KMS-11 (cell line): ENCODE results near the gene PLXNA1.

Experiments
- H2AFZ ChIP-seq: fragments of 200-600 bp; sonication (generic); 2 replicates; pipeline ENCODE4 v1.6.1; 2016; ENCODE audit warnings: antibody characterized with exemption, mixed run types, low read depth
- H3K27ac ChIP-seq: fragments of 200-600 bp; sonication (generic); 2 replicates; pipeline ENCODE4 v1.6.1; 2016; ENCODE audit warnings: mild to moderate bottlenecking, mixed run types
- H3K27me3 ChIP-seq: fragments of 200-600 bp; sonication (generic); 2 replicates; pipeline ENCODE4 v1.6.1; 2017; ENCODE audit warnings: mild to moderate bottlenecking, low read depth, mixed run types, moderate library complexity; ENCODE audit not compliant: insufficient read depth
- H3K36me3 ChIP-seq: fragments of 200-600 bp; sonication (generic); 2 replicates; pipeline ENCODE4 v1.6.1; 2017; ENCODE audit warnings: mild to moderate bottlenecking, mixed run types; ENCODE audit not compliant: insufficient read depth
- H3K4me1 ChIP-seq: fragments of 200-600 bp; sonication (generic); 2 replicates; pipeline ENCODE4 v1.6.1; 2016; ENCODE audit warnings: mild to moderate bottlenecking, low read depth, mixed run types; ENCODE audit not compliant: poor library complexity, severe bottlenecking
- H3K4me2 ChIP-seq: fragments of 200-600 bp; sonication (generic); 2 replicates; pipeline ENCODE4 v1.7.0; 2016; ENCODE audit warnings: mild to moderate bottlenecking, mixed run types
- H3K4me3 ChIP-seq: fragments of 200-600 bp; sonication (generic); IDR thresholded peaks from 2 replicates; pipeline ENCODE4 v1.6.1; 2017; ENCODE audit warnings: low read depth, low read length, mixed read lengths; ENCODE audit not compliant: insufficient read depth
- H3K79me2 ChIP-seq: fragments of 200-600 bp; sonication (generic); 2 replicates; pipeline ENCODE4 v1.6.1; 2016; ENCODE audit warnings: low read depth, mixed run types; ENCODE audit not compliant: insufficient read depth
- H3K9ac ChIP-seq: fragments of 200-600 bp; sonication (generic); 2 replicates; pipeline ENCODE4 v1.6.1; 2016; ENCODE audit warnings: mild to moderate bottlenecking, mixed run types
- H4K20me1 ChIP-seq: fragments of 200-600 bp; sonication (generic); 2 replicates; pipeline ENCODE4 v1.6.1; 2016; ENCODE audit warnings: mild to moderate bottlenecking, mixed run types; ENCODE audit not compliant: insufficient read depth
- TF ChIP-seq, protein P1 (sequence below): fragments of 200-600 bp; sonication (generic); conservative IDR thresholded peaks from 2 replicates; pipeline ENCODE4 v1.6.1; 2017; ENCODE audit warnings: low read depth, mild to moderate bottlenecking, antibody characterized with exemption, low read length, moderate library complexity, mixed read lengths

PLXNA1 gene

DNA sequence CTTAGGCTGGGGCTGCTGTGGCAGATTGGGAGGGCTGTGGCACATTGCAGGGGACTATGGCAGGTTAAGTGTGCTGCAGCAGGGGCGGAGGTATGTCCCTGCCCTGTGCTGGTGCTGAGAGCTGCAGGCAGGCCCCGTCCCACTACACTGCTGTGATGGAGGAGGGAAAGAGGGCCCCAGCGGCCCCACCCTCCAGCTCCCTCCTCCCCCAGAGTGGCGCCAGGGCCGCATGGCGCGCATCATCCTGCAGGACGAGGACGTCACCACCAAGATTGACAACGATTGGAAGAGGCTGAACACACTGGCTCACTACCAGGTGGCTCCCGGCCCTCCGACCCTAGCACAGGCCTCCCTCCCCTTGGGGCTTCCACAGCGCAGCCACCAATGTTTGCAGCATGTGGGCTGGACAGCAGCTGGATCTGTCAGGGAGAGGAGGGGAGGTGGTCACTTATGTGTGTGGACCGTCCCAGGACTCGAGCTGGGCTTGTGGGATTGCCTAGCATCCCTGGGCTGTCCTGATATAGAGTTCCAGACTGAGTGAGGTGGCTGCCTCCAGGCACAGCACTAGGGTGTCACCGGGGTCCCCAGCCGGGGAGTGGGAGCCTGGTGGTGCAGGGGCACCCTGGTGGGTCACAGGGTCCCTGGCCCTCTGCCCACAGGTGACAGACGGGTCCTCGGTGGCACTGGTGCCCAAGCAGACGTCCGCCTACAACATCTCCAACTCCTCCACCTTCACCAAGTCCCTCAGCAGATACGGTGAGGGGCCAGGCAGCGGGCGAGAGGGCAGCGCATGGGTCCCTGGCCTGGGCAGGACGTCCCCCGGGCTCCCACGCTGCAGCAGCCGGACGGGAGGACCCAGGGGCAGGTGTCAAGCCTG is 46.1 kb downstream of the PLXNA1 start:
- H3K9ac ChIP-seq, result no peak overlapping the region
- H3K27me3 ChIP-seq, result no peaks in the 10 kb centered on the region
- H3K79me2 ChIP-seq, result no peaks in the 10 kb centered on the region
- no peak overlapping the region for H2AFZ ChIP-seq
- peaks cover 5% of the 10 kb centered on the region for H3K4me1 ChIP-seq
- no peaks in the 10 kb centered on the region; the same call in 1 of the 2 replicates for H3K36me3 ChIP-seq
- H3K4me3 ChIP-seq, result no peak overlapping the region
- H3K27ac ChIP-seq, result no peak overlapping the region
- TF ChIP-seq, protein P1, sequence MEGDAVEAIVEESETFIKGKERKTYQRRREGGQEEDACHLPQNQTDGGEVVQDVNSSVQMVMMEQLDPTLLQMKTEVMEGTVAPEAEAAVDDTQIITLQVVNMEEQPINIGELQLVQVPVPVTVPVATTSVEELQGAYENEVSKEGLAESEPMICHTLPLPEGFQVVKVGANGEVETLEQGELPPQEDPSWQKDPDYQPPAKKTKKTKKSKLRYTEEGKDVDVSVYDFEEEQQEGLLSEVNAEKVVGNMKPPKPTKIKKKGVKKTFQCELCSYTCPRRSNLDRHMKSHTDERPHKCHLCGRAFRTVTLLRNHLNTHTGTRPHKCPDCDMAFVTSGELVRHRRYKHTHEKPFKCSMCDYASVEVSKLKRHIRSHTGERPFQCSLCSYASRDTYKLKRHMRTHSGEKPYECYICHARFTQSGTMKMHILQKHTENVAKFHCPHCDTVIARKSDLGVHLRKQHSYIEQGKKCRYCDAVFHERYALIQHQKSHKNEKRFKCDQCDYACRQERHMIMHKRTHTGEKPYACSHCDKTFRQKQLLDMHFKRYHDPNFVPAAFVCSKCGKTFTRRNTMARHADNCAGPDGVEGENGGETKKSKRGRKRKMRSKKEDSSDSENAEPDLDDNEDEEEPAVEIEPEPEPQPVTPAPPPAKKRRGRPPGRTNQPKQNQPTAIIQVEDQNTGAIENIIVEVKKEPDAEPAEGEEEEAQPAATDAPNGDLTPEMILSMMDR, result no peak
- no peaks in the 10 kb centered on the region for H4K20me1 ChIP-seq
- no peak overlapping the region for H3K4me2 ChIP-seq

DNA sequence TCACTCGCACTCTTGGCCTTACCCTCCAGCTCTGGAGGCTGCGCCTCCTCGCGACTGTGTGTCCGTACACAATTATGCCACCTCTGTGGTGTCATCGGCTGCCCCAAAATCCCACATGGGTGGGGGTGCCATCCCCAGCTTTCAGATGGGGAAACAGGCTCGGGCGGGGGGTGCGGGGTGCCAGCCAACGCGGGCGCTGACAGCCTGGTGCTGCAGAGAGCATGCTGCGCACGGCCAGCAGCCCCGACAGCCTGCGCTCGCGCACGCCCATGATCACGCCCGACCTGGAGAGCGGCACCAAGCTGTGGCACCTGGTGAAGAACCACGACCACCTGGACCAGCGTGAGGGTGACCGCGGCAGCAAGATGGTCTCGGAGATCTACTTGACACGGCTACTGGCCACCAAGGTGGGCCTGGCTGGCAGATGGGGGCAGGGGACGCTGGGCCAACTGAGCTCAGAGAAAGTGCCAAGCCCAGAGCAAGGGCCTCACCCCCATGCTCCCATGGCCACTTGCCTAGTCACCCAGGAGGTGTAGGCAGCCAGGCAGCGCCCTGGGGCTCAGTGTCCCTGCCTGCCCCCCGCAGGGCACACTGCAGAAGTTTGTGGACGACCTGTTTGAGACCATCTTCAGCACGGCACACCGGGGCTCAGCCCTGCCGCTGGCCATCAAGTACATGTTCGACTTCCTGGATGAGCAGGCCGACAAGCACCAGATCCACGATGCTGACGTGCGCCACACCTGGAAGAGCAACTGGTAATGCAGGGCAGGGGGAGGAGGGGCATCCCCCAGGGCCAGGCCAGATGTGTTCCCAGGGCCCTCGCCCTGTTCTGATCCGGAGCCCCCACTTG is 47.0 kb downstream of the PLXNA1 start:
- H3K4me3 ChIP-seq, result no peak overlapping the region
- H3K9ac ChIP-seq, result no peak overlapping the region
- no peak overlapping the region for H2AFZ ChIP-seq
- no peaks in the 10 kb centered on the region for H4K20me1 ChIP-seq
- H3K4me1 ChIP-seq, result peaks cover 5% of the 10 kb centered on the region
- H3K79me2 ChIP-seq, result no peaks in the 10 kb centered on the region
- no peak overlapping the region for H3K27ac ChIP-seq
- H3K27me3 ChIP-seq, result no peaks in the 10 kb centered on the region
- H3K4me2 ChIP-seq, result no peak overlapping the region
- TF ChIP-seq, protein P1, result no peak
- H3K36me3 ChIP-seq, result no peaks in the 10 kb centered on the region; the same call in 1 of the 2 replicates

DNA sequence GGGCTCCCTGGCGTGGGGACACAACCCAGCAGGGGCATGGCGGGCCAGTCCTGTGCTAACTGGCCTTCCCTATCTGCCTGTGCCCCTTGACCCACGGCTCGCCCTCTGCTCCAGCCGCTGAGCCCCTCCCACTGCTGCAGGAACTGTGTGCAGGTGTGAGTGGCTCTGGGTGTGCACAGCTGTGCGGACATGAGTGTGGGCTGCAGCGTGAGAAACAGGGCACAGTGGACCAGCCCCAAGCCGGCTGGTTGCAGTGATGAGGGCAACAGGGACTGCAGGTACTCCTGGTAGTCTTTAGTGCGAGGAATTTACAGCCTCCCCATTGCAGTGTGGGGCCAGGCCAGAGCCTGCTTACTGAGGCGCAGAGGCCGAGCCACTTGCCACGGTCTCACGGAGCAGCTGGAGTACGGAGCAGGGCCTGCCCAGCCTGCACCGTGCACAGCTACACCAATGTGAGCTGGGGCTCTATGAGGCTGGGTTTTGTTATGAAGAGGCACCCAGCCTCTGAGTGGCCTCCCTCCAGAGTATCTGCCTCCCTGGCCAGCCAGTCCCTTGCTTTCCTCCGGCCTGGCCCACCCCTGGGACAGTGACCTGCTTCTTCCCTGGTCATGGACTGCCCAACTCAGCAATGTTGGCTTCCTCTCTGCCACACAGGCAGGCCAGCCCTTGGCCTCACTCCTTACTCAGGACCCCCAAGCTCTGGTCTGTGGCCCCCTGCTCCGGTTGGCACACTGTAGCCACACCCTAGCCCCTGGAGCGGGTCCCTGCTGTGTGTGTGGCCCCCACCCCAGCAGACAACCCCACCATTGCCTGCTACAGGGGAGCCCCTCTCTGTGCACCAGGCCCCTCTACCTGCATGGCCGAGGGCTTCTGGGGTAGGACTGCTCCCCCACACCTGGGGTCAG is 47.8 kb downstream of the PLXNA1 start:
- no peak overlapping the region for H3K27ac ChIP-seq
- H2AFZ ChIP-seq, result no peak overlapping the region
- H4K20me1 ChIP-seq, result no peaks in the 10 kb centered on the region
- H3K27me3 ChIP-seq, result no peaks in the 10 kb centered on the region
- no peaks in the 10 kb centered on the region; the same call in 1 of the 2 replicates for H3K36me3 ChIP-seq
- no peak overlapping the region for H3K4me3 ChIP-seq
- no peak overlapping the region for H3K4me2 ChIP-seq
- H3K79me2 ChIP-seq, result no peaks in the 10 kb centered on the region
- TF ChIP-seq, protein P1, result no peak
- no peak overlapping the region for H3K9ac ChIP-seq
- H3K4me1 ChIP-seq, result no peaks in the 10 kb centered on the region

DNA sequence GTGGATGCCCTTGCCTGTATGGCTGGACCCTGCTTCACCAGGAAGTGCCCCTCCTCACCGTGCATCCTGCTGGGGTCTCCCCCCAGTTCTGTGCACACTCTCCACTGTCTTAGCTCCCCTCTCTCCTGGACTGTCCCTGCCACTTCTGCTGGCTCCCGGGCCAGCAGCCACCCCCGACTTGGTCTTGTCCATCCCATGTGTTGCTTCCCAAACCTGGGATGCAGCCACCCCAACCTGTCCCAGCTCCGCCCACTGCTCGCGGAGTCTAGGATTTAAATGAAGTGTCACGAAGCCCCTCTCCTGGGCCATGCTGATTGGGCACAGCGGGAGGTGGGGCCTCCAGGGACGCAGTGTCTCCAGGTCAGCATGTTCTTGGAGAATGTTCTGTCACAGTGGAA is 48.5 kb downstream of the PLXNA1 start:
- H3K4me1 ChIP-seq, result no peaks in the 10 kb centered on the region
- no peaks in the 10 kb centered on the region for H4K20me1 ChIP-seq
- TF ChIP-seq, protein P1, result no peak
- no peak overlapping the region for H2AFZ ChIP-seq
- no peak overlapping the region for H3K9ac ChIP-seq
- H3K27ac ChIP-seq, result no peak overlapping the region
- H3K36me3 ChIP-seq, result no peaks in the 10 kb centered on the region; the same call in 1 of the 2 replicates
- H3K79me2 ChIP-seq, result no peaks in the 10 kb centered on the region
- H3K4me2 ChIP-seq, result no peak overlapping the region
- H3K27me3 ChIP-seq, result no peaks in the 10 kb centered on the region
- no peak overlapping the region for H3K4me3 ChIP-seq
